ENCODE data around the gene LIPC.

LIPC gene

DNA sequence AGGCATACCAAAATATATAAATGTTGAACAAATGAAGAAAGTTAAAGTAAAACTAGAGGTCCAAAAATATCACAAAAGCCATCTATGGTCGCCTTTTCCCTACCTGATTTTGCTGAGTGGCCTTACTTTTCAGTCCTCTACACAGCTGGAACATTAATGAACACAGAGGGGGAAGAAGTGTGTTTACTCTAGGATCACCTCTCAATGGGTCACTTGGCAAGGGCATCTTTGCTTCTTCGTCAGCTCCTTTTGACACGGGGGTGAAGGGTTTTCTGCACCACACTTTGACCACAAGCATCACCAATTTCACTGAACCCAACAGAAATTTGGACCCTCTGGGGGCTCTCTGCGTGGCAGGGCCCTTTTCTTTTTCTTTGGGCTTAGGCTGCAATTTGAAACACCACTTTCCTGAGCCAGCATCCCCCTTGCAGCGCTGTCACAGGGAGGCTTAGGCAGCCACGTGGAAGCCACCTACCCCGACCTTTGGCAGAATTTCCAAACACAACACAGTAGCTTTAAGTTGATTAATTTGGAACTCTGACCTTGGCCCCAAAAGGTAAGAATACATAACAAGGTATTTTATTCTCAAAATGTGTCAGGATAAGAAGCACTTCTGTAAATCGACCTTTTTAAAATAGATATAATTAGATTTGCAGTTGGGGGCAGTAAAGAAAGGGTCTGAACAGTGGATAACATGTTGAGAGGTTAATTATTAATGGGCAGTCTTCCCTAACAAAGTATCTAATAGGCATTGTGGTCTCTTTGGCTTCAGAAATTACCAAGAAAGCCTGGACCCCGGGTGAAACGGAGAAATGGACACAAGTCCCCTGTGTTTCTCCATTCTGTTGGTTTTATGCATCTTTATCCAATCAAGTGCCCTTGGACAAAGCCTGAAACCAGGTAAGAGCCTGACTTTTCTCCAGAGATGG, at the start of gene LIPC:
Gene LIPC (plus strand): TSS at position 771 of the 929 bp plus-strand sequence. CDS start 42 bp downstream, at position 813.
- no peaks in the 10 kb centered on the region for H3K4me1 ChIP-seq (ENCODE audit: control insufficient read depth, insufficient read depth, low read length)
- WGBS (ENCODE audit: insufficient coverage, insufficient read length): no CpG with 5 or more reads among the region's 10 CpGs
- no peak within 1 kb of the TSS for H3K27ac ChIP-seq (ENCODE audit: low read length)
- no peaks in the 10 kb centered on the region for H3K27me3 ChIP-seq (ENCODE audit: control insufficient read depth, insufficient read depth, low read length)
- no peak for DNase-seq (ENCODE audit: low read depth, low spot score)
- no peaks in the 10 kb centered on the region for H3K9me3 ChIP-seq (ENCODE audit: control insufficient read depth, insufficient read depth, low read length)
- H3K36me3 ChIP-seq (ENCODE audit: control insufficient read depth, insufficient read depth, low read length): no peaks in the 10 kb centered on the region
- H3K4me3 ChIP-seq (ENCODE audit: low read length): no peak within 1 kb of the TSS

DNA sequence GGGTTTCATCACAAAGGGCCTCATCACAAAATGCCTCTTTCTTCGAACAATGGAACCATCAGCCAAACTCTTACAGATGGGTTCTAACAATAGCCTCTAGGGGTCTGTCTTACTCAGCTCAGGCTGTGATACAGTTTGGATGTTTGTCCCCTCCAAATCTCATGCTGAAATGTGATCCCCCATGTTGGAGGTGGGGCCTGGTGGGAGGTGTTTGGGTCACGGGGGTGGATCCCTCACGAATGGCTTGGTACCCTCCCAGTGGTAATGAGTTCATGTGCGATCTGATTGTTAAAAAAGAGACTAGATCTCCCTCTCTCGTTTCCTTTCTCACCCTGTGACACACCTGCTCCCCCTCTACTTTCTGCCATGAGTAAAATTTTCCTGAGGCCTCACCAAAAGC, 47.9 kb upstream of the LIPC start:
- H3K4me1 ChIP-seq (ENCODE audit: control insufficient read depth, insufficient read depth, low read length): peaks cover 3% of the 10 kb centered on the region; the same call in 1 of the 2 replicates
- DNase-seq (ENCODE audit: low read depth, low spot score): peak; percentile 16
- no CpG with 5 or more reads among the region's 5 CpGs for WGBS (ENCODE audit: insufficient coverage, insufficient read length)
- H3K27ac ChIP-seq (ENCODE audit: low read length): no peak overlapping the region
- H3K36me3 ChIP-seq (ENCODE audit: control insufficient read depth, insufficient read depth, low read length): no peaks in the 10 kb centered on the region
- no peaks in the 10 kb centered on the region for H3K27me3 ChIP-seq (ENCODE audit: control insufficient read depth, insufficient read depth, low read length)
- no peaks in the 10 kb centered on the region for H3K9me3 ChIP-seq (ENCODE audit: control insufficient read depth, insufficient read depth, low read length)
- no peak overlapping the region for H3K4me3 ChIP-seq (ENCODE audit: low read length)

GRCh38 chr15:58384667-58385066, 47.1 kb upstream of the LIPC start:
- no peaks in the 10 kb centered on the region for H3K36me3 ChIP-seq (ENCODE audit: control insufficient read depth, insufficient read depth, low read length)
- H3K9me3 ChIP-seq (ENCODE audit: control insufficient read depth, insufficient read depth, low read length): no peaks in the 10 kb centered on the region
- H3K4me1 ChIP-seq (ENCODE audit: control insufficient read depth, insufficient read depth, low read length): peaks cover 3% of the 10 kb centered on the region; the same call in 1 of the 2 replicates
- no peak for DNase-seq (ENCODE audit: low read depth, low spot score)
- no peak overlapping the region for H3K27ac ChIP-seq (ENCODE audit: low read length)
- no CpG with 5 or more reads among the region's 6 CpGs for WGBS (ENCODE audit: insufficient coverage, insufficient read length)
- H3K27me3 ChIP-seq (ENCODE audit: control insufficient read depth, insufficient read depth, low read length): no peaks in the 10 kb centered on the region
- no peak overlapping the region for H3K4me3 ChIP-seq (ENCODE audit: low read length)

DNA sequence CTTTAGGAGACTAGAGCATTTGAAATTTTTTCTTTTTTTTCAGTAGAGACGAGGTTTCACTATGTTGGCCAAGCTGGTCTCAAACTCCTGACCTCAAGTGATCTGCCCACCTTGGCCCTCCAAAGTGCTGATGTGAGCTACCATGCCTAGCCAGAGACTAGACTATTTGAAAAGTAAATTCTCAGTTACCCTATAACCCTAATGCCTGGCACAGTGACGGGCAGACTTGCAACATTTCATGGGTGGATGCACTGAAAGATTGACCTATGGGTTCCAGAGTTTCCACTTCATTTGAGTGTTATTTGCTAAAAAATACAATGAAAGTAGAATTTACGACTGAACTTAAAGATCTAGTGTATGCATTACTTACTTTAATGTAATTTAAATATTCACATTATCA, 45.7 kb upstream of the LIPC start:
- no CpG with 5 or more reads among the region's 3 CpGs for WGBS (ENCODE audit: insufficient coverage, insufficient read length)
- no peaks in the 10 kb centered on the region for H3K27me3 ChIP-seq (ENCODE audit: control insufficient read depth, insufficient read depth, low read length)
- no peaks in the 10 kb centered on the region for H3K9me3 ChIP-seq (ENCODE audit: control insufficient read depth, insufficient read depth, low read length)
- DNase-seq (ENCODE audit: low read depth, low spot score): no peak
- H3K4me1 ChIP-seq (ENCODE audit: control insufficient read depth, insufficient read depth, low read length): peaks cover 3% of the 10 kb centered on the region; the same call in 1 of the 2 replicates
- H3K36me3 ChIP-seq (ENCODE audit: control insufficient read depth, insufficient read depth, low read length): no peaks in the 10 kb centered on the region
- H3K4me3 ChIP-seq (ENCODE audit: low read length): no peak overlapping the region
- H3K27ac ChIP-seq (ENCODE audit: low read length): no peak overlapping the region

- WGBS (ENCODE audit: insufficient coverage, insufficient read length): no CpG with 5 or more reads among the region's 3 CpGs
- Histone ChIP-seq H3K9me3 (ENCODE audit: control insufficient read depth, insufficient read depth, low read length) (no peaks in the 10 kb centered on the region), H3K36me3 (ENCODE audit: control insufficient read depth, insufficient read depth, low read length) (no peaks in the 10 kb centered on the region), H3K4me1 (ENCODE audit: control insufficient read depth, insufficient read depth, low read length) (peaks cover 3% of the 10 kb centered on the region; the same call in 1 of the 2 replicates), H3K27me3 (ENCODE audit: control insufficient read depth, insufficient read depth, low read length) (no peaks in the 10 kb centered on the region), H3K4me3 (ENCODE audit: low read length) (no peak overlapping the region), H3K27ac (ENCODE audit: low read length) (no peak overlapping the region)
- DNase-seq (ENCODE audit: low read depth, low spot score): no peak
These were observed 45.1 kb upstream of the LIPC start for GRCh38 chr15:58386641-58387040.

DNA sequence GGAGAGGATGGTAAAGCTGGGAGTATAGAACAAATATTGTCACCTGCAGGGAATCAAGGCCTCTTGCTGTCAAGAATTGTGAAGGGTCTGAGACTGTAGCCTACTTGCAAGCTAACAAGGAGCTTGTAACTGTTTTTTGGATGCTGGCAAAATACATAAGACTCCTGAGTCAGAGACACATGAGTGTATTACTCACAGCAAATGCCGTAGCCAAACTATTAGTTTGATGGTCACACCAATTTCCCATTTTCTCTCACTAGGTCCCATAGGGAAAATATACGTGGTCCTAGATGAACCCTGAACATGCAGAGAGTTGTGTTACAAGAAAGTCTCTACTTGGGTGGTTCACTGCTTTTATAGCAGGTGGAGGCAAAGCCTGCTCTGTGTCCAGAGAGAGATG, 44.7 kb upstream of the LIPC start:
- no peaks in the 10 kb centered on the region for H3K9me3 ChIP-seq (ENCODE audit: control insufficient read depth, insufficient read depth, low read length)
- H3K27me3 ChIP-seq (ENCODE audit: control insufficient read depth, insufficient read depth, low read length): no peaks in the 10 kb centered on the region
- no peaks in the 10 kb centered on the region for H3K36me3 ChIP-seq (ENCODE audit: control insufficient read depth, insufficient read depth, low read length)
- H3K4me3 ChIP-seq (ENCODE audit: low read length): no peak overlapping the region
- H3K27ac ChIP-seq (ENCODE audit: low read length): no peak overlapping the region
- no CpG with 5 or more reads among the region's 2 CpGs for WGBS (ENCODE audit: insufficient coverage, insufficient read length)
- H3K4me1 ChIP-seq (ENCODE audit: control insufficient read depth, insufficient read depth, low read length): peaks cover 3% of the 10 kb centered on the region; the same call in 1 of the 2 replicates
- no peak for DNase-seq (ENCODE audit: low read depth, low spot score)

GRCh38 chr15:58388211-58388610, 43.6 kb upstream of the LIPC start:
- no peak overlapping the region for H3K4me3 ChIP-seq (ENCODE audit: low read length)
- H3K9me3 ChIP-seq (ENCODE audit: control insufficient read depth, insufficient read depth, low read length): no peaks in the 10 kb centered on the region
- WGBS (ENCODE audit: insufficient coverage, insufficient read length): no CpG with 5 or more reads among the region's 7 CpGs
- no peaks in the 10 kb centered on the region for H3K36me3 ChIP-seq (ENCODE audit: control insufficient read depth, insufficient read depth, low read length)
- no peak overlapping the region for H3K27ac ChIP-seq (ENCODE audit: low read length)
- peaks cover 3% of the 10 kb centered on the region; the same call in 1 of the 2 replicates for H3K4me1 ChIP-seq (ENCODE audit: control insufficient read depth, insufficient read depth, low read length)
- H3K27me3 ChIP-seq (ENCODE audit: control insufficient read depth, insufficient read depth, low read length): no peaks in the 10 kb centered on the region
- DNase-seq (ENCODE audit: low read depth, low spot score): no peak

GRCh38 chr15:58390118-58390517, 41.7 kb upstream of the LIPC start:
- Histone ChIP-seq H3K36me3 (ENCODE audit: control insufficient read depth, insufficient read depth, low read length) (no peaks in the 10 kb centered on the region), H3K4me1 (ENCODE audit: control insufficient read depth, insufficient read depth, low read length) (no peaks in the 10 kb centered on the region), H3K9me3 (ENCODE audit: control insufficient read depth, insufficient read depth, low read length) (no peaks in the 10 kb centered on the region), H3K27ac (ENCODE audit: low read length) (no peak overlapping the region), H3K27me3 (ENCODE audit: control insufficient read depth, insufficient read depth, low read length) (no peaks in the 10 kb centered on the region), H3K4me3 (ENCODE audit: low read length) (no peak overlapping the region)
- DNase-seq (ENCODE audit: low read depth, low spot score): no peak
- WGBS (ENCODE audit: insufficient coverage, insufficient read length): no CpG with 5 or more reads among the region's 3 CpGs

GRCh38 chr15:58390655-58391054, 41.1 kb upstream of the LIPC start:
- H3K27ac ChIP-seq (ENCODE audit: low read length): no peak overlapping the region
- no peaks in the 10 kb centered on the region for H3K9me3 ChIP-seq (ENCODE audit: control insufficient read depth, insufficient read depth, low read length)
- no peak for DNase-seq (ENCODE audit: low read depth, low spot score)
- no peaks in the 10 kb centered on the region for H3K27me3 ChIP-seq (ENCODE audit: control insufficient read depth, insufficient read depth, low read length)
- H3K4me3 ChIP-seq (ENCODE audit: low read length): no peak overlapping the region
- WGBS (ENCODE audit: insufficient coverage, insufficient read length): no CpG with 5 or more reads among the region's 5 CpGs
- no peaks in the 10 kb centered on the region for H3K36me3 ChIP-seq (ENCODE audit: control insufficient read depth, insufficient read depth, low read length)
- no peaks in the 10 kb centered on the region for H3K4me1 ChIP-seq (ENCODE audit: control insufficient read depth, insufficient read depth, low read length)

- Histone ChIP-seq H3K27ac (ENCODE audit: low read length) (no peak overlapping the region), H3K27me3 (ENCODE audit: control insufficient read depth, insufficient read depth, low read length) (no peaks in the 10 kb centered on the region), H3K36me3 (ENCODE audit: control insufficient read depth, insufficient read depth, low read length) (no peaks in the 10 kb centered on the region), H3K4me3 (ENCODE audit: low read length) (no peak overlapping the region), H3K4me1 (ENCODE audit: control insufficient read depth, insufficient read depth, low read length) (no peaks in the 10 kb centered on the region), H3K9me3 (ENCODE audit: control insufficient read depth, insufficient read depth, low read length) (no peaks in the 10 kb centered on the region)
- DNase-seq (ENCODE audit: low read depth, low spot score): no peak
- WGBS (ENCODE audit: insufficient coverage, insufficient read length): no CpG with 5 or more reads among the region's 6 CpGs
These were observed 40.7 kb upstream of the LIPC start for GRCh38 chr15:58391088-58391487.
